ENCODE results near the gene PRKCH. TPM values are rescaled to one million over a fixed set of nuclear protein-coding genes. Genes with fewer than 3 reads are reported as not detected.
A peak's percentile ranks its signal among the peaks of the same experiment; 100 is the strongest.

PRKCH gene
- polyA plus RNA-seq, 3 donors = 3.6 to 6.2 (median 5.4) TPM

- no peaks in the 10 kb centered on the region for H3K9me3 Mint-ChIP-seq
- WGBS (ENCODE audit: insufficient coverage) = 2% methylated on average over 5 of the region's 6 CpGs
- H3K4me3 Mint-ChIP-seq = peak overlapping the region in 1 of 2 donors; percentile 58
- H3K4me1 Mint-ChIP-seq = peaks cover 24% of the 10 kb centered on the region
- H3K36me3 Mint-ChIP-seq = peaks cover 8 to 19% of the 10 kb centered on the region in 2 donors
- H3K27me3 Mint-ChIP-seq (ENCODE audit: low read depth in 3 of 3) = peaks cover 0 to 3% (median 0%) of the 10 kb centered on the region in 3 donors
- Histone ChIP-seq H3K27ac (ENCODE audit: low read depth in 1 of 2, low read length in 2 of 2) (no peak overlapping the region), H3K9me3 (replicated peaks in 1 of 2; ENCODE audit: control insufficient read depth in 1 of 2, insufficient read depth in 1 of 2, low read length in 2 of 2) (no peaks in the 10 kb centered on the region), H3K4me2 (replicated peaks; ENCODE audit: extremely low read depth, low read length, poor library complexity, severe bottlenecking) (peak overlapping the region; percentile 20), H3K4me1 (ENCODE audit: control insufficient read depth in 1 of 2, insufficient read depth in 2 of 2, low read length in 2 of 2) (peaks cover 22 to 24% of the 10 kb centered on the region in 2 donors), H3K79me2 (ENCODE audit: insufficient read depth, low read length) (peaks cover 23% of the 10 kb centered on the region), H3K36me3 (replicated peaks in 1 of 2; ENCODE audit: control insufficient read depth in 1 of 2, insufficient read depth in 2 of 2, low read length in 2 of 2) (no peaks in the 10 kb centered on the region), H4K20me1 (ENCODE audit: insufficient read depth, low read length) (no peaks in the 10 kb centered on the region), H3K9ac (ENCODE audit: insufficient read depth, low read length, poor library complexity, severe bottlenecking) (no peak overlapping the region), H2AFZ (ENCODE audit: insufficient read depth, low read depth, low read length, poor library complexity, severe bottlenecking) (peak overlapping the region; percentile 64), H3K4me3 (replicated peaks in 1 of 3; ENCODE audit: low read depth in 2 of 3, low read length in 3 of 3) (peak overlapping the region in 1 of 3 experiments; percentile 24), H3K27me3 (ENCODE audit: control insufficient read depth in 2 of 2, insufficient read depth in 2 of 2, low read length in 2 of 2) (no peaks in the 10 kb centered on the region)
- TF ChIP-seq CTCF (IDR thresholded peaks at IDR 0.05) = no peak
- intact Hi-C loops (cut with micrococcal nuclease) = no loop called here
- peak overlapping the region in 4 of 7 donors; percentile 17 to 51 (median 36) for H3K27ac Mint-ChIP-seq
- DNase-seq = peak; percentile 39 to 67 (median 51)
Observed at GRCh38 chr14:61355892-61356325, 34.5 kb downstream of the PRKCH start.

- Mint-ChIP-seq H3K36me3 (peaks cover 7 to 18% of the 10 kb centered on the region in 2 donors), H3K4me1 (peaks cover 24% of the 10 kb centered on the region)
- 87% methylated on average over 4 of the region's 4 CpGs for WGBS (ENCODE audit: insufficient coverage)
Observed at GRCh38 chr14:61357123-61357522, 35.7 kb downstream of the PRKCH start.

More at GRCh38 chr14:61357123-61357522, 35.7 kb downstream of the PRKCH start:
- H3K9ac ChIP-seq (ENCODE audit: insufficient read depth, low read length, poor library complexity, severe bottlenecking) = no peak overlapping the region
- Mint-ChIP-seq H3K27me3 (ENCODE audit: low read depth in 3 of 3) (peaks cover 0 to 3% (median 0%) of the 10 kb centered on the region in 3 donors), H3K9me3 (no peaks in the 10 kb centered on the region), H3K4me3 (no peak overlapping the region), H3K27ac (peak overlapping the region in 1 of 7 donors; percentile 4)
- H3K9me3 ChIP-seq (replicated peaks in 1 of 2; ENCODE audit: control insufficient read depth in 1 of 2, insufficient read depth in 1 of 2, low read length in 2 of 2) = no peaks in the 10 kb centered on the region
- DNase-seq = no peak
- no peak overlapping the region for H3K4me3 ChIP-seq (replicated peaks in 1 of 3; ENCODE audit: low read depth in 2 of 3, low read length in 3 of 3)
- no peak for TF ChIP-seq CTCF (IDR thresholded peaks at IDR 0.05)
- H3K27ac ChIP-seq (ENCODE audit: low read depth in 1 of 2, low read length in 2 of 2) = no peak overlapping the region
- intact Hi-C loops (cut with micrococcal nuclease) = no loop called here
- H4K20me1 ChIP-seq (ENCODE audit: insufficient read depth, low read length) = no peaks in the 10 kb centered on the region
- H3K27me3 ChIP-seq (ENCODE audit: control insufficient read depth in 2 of 2, insufficient read depth in 2 of 2, low read length in 2 of 2) = no peaks in the 10 kb centered on the region
- peaks cover 13% of the 10 kb centered on the region for H3K79me2 ChIP-seq (ENCODE audit: insufficient read depth, low read length)
- peaks cover 22 to 24% of the 10 kb centered on the region in 2 donors for H3K4me1 ChIP-seq (ENCODE audit: control insufficient read depth in 1 of 2, insufficient read depth in 2 of 2, low read length in 2 of 2)
- no peak overlapping the region for H3K4me2 ChIP-seq (replicated peaks; ENCODE audit: extremely low read depth, low read length, poor library complexity, severe bottlenecking)
- H3K36me3 ChIP-seq (replicated peaks in 1 of 2; ENCODE audit: control insufficient read depth in 1 of 2, insufficient read depth in 2 of 2, low read length in 2 of 2) = no peaks in the 10 kb centered on the region
- no peak overlapping the region for H2AFZ ChIP-seq (ENCODE audit: insufficient read depth, low read depth, low read length, poor library complexity, severe bottlenecking)

Data from CD14-positive monocyte (primary cell).